Duodenal mucosa (tissue), 2 donors: Measurements from ENCODE around the gene PPP4R4.

Experiments used
- H3K27ac ChIP-seq: one replicate; pipeline ENCODE4 v1.7.0; 2013; ENCODE audit warnings: low read depth, low read length
- H3K27me3 ChIP-seq, 2 donors: one replicate each; pipeline ENCODE4 v1.7.0; 2013; ENCODE audit warnings: low read length in 2 of 2, control low read depth in 1 of 2; ENCODE audit not compliant: insufficient read depth in 2 of 2, control insufficient read depth in 1 of 2
- H3K36me3 ChIP-seq, 2 donors: one replicate each; pipeline ENCODE4 v1.7.0; 2013; ENCODE audit warnings: low read length in 2 of 2, control low read depth in 1 of 2; ENCODE audit not compliant: insufficient read depth in 2 of 2, control insufficient read depth in 1 of 2
- H3K4me1 ChIP-seq, 2 donors: one replicate each; pipeline ENCODE4 v1.7.0; 2013; ENCODE audit warnings: low read length in 2 of 2, control low read depth in 1 of 2; ENCODE audit not compliant: insufficient read depth in 2 of 2, control insufficient read depth in 1 of 2
- H3K4me3 ChIP-seq, 2 donors: one replicate each; pipeline ENCODE4 v1.7.0; 2013; ENCODE audit warnings: low read length in 2 of 2, low read depth in 1 of 2
- H3K9ac ChIP-seq, 2 donors: one replicate each; pipeline ENCODE4 v1.7.0; 2013; ENCODE audit warnings: low read length in 2 of 2, low read depth in 1 of 2
- H3K9me3 ChIP-seq, 2 donors: one replicate each; pipeline ENCODE4 v1.7.0; 2013; ENCODE audit warnings: low read length in 2 of 2, control low read depth in 1 of 2; ENCODE audit not compliant: control insufficient read depth in 1 of 2

Gene PPP4R4

GRCh38 chr14:94173885-94174603 lies at the start of gene PPP4R4:
Gene PPP4R4 (plus strand): TSS chr14:94174322. CDS start chr14:94174466, 144 bp downstream.
- peaks cover 0 to 3% of the 10 kb centered on the region in 2 donors for H3K4me1 ChIP-seq
- H3K27ac ChIP-seq, result no peak within 1 kb of the TSS
- H3K4me3 ChIP-seq, result peak within 1 kb of the TSS; percentile 52 to 53
- H3K9me3 ChIP-seq, result no peaks in the 10 kb centered on the region
- H3K36me3 ChIP-seq, result no peaks in the 10 kb centered on the region
- H3K27me3 ChIP-seq, result peaks cover 26 to 45% of the 10 kb centered on the region in 2 donors
- peak within 1 kb of the TSS in 1 of 2 donors; percentile 14 for H3K9ac ChIP-seq

GRCh38 chr14:94124582-94125377 lies 49.3 kb upstream of the PPP4R4 start:
- Histone ChIP-seq H3K36me3 (peaks cover 0 to 5% of the 10 kb centered on the region in 2 donors), H3K9me3 (peaks cover 2 to 3% of the 10 kb centered on the region in 2 donors), H3K4me3 (no peak overlapping the region), H3K9ac (no peak overlapping the region), H3K27me3 (no peaks in the 10 kb centered on the region), H3K27ac (no peak overlapping the region), H3K4me1 (peaks cover 8 to 9% of the 10 kb centered on the region in 2 donors)

- Histone ChIP-seq H3K9me3 (no peaks in the 10 kb centered on the region), H3K4me1 (peaks cover 15% of the 10 kb centered on the region in 2 donors), H3K9ac (no peak overlapping the region), H3K4me3 (no peak overlapping the region), H3K27ac (no peak overlapping the region), H3K36me3 (peaks cover 0 to 5% of the 10 kb centered on the region in 2 donors), H3K27me3 (no peaks in the 10 kb centered on the region)
Measured at GRCh38 chr14:94125659-94126418, 48.3 kb upstream of the PPP4R4 start.

DNA sequence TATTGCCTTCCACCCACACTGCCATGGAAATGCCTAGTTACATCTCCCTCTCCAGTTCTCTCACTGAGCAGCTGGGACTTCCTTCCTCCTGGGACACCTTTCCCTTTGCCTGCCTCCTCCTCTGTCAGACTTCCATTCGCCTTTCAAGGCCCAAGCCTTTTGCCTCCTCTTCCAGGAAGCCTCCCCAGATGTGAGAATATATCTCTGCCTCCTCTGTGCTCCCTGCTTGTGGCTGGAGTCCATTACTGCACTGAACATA lies 47.8 kb upstream of the PPP4R4 start:
- H3K4me3 ChIP-seq, result no peak overlapping the region
- H3K9me3 ChIP-seq, result no peaks in the 10 kb centered on the region
- H3K9ac ChIP-seq, result no peak overlapping the region
- H3K27me3 ChIP-seq, result no peaks in the 10 kb centered on the region
- peaks cover 0 to 5% of the 10 kb centered on the region in 2 donors for H3K36me3 ChIP-seq
- H3K27ac ChIP-seq, result no peak overlapping the region
- H3K4me1 ChIP-seq, result peaks cover 15% of the 10 kb centered on the region in 2 donors

GRCh38 chr14:94126800-94127199 lies 47.3 kb upstream of the PPP4R4 start:
- no peak overlapping the region for H3K4me3 ChIP-seq
- peaks cover 0 to 5% of the 10 kb centered on the region in 2 donors for H3K36me3 ChIP-seq
- H3K9me3 ChIP-seq, result no peaks in the 10 kb centered on the region
- H3K27me3 ChIP-seq, result no peaks in the 10 kb centered on the region
- peaks cover 15% of the 10 kb centered on the region in 2 donors for H3K4me1 ChIP-seq
- H3K27ac ChIP-seq, result no peak overlapping the region
- H3K9ac ChIP-seq, result no peak overlapping the region

DNA sequence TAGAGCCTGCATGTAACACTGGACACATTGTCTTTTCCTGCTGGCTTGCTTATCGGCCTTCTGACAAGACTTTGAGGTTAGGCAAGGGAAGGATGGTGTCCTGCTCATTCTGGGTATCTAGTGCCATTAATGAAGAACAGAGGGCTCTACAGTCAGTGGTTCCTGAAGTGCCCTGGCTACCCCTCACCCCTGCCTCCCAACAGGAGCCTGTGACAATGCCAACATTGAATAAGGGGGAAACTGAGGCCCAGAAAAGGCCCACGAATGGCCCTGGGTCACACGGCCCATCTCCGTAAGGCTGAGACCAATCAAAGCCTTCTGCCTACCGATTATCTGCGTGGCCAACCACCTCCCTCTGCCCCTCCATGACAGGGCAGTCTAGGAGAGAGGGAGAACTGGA lies 46.8 kb upstream of the PPP4R4 start:
- Histone ChIP-seq H3K4me1 (peaks cover 15% of the 10 kb centered on the region in 2 donors), H3K36me3 (peaks cover 0 to 5% of the 10 kb centered on the region in 2 donors), H3K9me3 (no peaks in the 10 kb centered on the region), H3K4me3 (no peak overlapping the region), H3K27ac (no peak overlapping the region), H3K27me3 (no peaks in the 10 kb centered on the region), H3K9ac (no peak overlapping the region)

GRCh38 chr14:94128216-94128839 lies 45.8 kb upstream of the PPP4R4 start:
- H3K27me3 ChIP-seq, result no peaks in the 10 kb centered on the region
- H3K4me3 ChIP-seq, result peak overlapping the region in 1 of 2 donors; percentile 59
- peak overlapping the region in 1 of 2 donors; percentile 45 for H3K9ac ChIP-seq
- H3K27ac ChIP-seq, result no peak overlapping the region
- no peaks in the 10 kb centered on the region for H3K9me3 ChIP-seq
- peaks cover 0 to 5% of the 10 kb centered on the region in 2 donors for H3K36me3 ChIP-seq
- H3K4me1 ChIP-seq, result peaks cover 15% of the 10 kb centered on the region in 2 donors

GRCh38 chr14:94129111-94129757 lies 44.9 kb upstream of the PPP4R4 start, which contains the start of gene IFI27L2:
Gene IFI27L2 (minus strand): TSS chr14:94129604. CDS start chr14:94129564, 40 bp downstream.
- H3K36me3 ChIP-seq, result peaks cover 0 to 5% of the 10 kb centered on the region in 2 donors
- peaks cover 15% of the 10 kb centered on the region in 2 donors for H3K4me1 ChIP-seq
- H3K27ac ChIP-seq, result peak within 1 kb of the TSS; percentile 45
- H3K9me3 ChIP-seq, result no peaks in the 10 kb centered on the region
- H3K4me3 ChIP-seq, result peak within 1 kb of the TSS; percentile 59 to 82
- no peaks in the 10 kb centered on the region for H3K27me3 ChIP-seq
- H3K9ac ChIP-seq, result peak within 1 kb of the TSS; percentile 40 to 45

DNA sequence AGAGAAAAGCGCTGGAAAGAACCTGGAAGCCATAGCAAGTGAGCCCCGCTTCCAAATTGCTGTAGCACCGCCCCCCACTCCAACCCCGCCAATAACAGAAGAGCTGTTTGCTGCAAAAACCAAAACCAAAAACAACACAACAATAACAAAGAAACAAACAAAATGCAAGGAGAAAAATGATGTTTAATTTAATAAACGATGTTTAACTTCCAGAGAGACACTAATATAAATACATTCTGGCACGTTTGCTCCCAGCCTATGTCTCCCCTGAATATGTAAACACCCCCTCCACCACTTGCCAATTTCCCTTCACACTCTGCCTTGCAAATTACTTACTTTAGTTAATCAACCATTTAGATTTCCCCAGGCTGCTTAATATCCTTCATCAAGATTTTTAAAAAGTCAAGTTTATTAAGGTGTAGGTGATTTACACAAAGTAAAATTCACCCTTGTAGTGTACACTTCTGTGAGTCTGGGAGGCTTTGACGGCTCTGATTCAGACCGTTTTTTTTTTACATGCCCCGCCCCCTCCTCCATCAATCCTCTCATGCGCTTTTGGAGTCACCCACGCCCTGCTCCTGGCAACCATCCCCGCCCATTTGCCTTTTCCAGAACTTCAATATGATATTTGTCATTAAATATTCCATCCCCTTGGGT lies 44.2 kb upstream of the PPP4R4 start:
- no peaks in the 10 kb centered on the region for H3K9me3 ChIP-seq
- H3K9ac ChIP-seq, result peak overlapping the region; percentile 40 to 45
- H3K4me1 ChIP-seq, result peaks cover 15% of the 10 kb centered on the region in 2 donors
- peaks cover 0 to 5% of the 10 kb centered on the region in 2 donors for H3K36me3 ChIP-seq
- no peaks in the 10 kb centered on the region for H3K27me3 ChIP-seq
- H3K4me3 ChIP-seq, result peak overlapping the region; percentile 59 to 82
- no peak overlapping the region for H3K27ac ChIP-seq
